GM19238 (cell line): ENCODE measurements around the gene SUB1.

ENCODE experiments used
- DNase-seq: peaks from one replicate; pipeline ENCODE4 v3.0.0; 2011; ENCODE audit warnings: low spot score; ENCODE audit not compliant: insufficient read length

The SUB1 gene

DNA sequence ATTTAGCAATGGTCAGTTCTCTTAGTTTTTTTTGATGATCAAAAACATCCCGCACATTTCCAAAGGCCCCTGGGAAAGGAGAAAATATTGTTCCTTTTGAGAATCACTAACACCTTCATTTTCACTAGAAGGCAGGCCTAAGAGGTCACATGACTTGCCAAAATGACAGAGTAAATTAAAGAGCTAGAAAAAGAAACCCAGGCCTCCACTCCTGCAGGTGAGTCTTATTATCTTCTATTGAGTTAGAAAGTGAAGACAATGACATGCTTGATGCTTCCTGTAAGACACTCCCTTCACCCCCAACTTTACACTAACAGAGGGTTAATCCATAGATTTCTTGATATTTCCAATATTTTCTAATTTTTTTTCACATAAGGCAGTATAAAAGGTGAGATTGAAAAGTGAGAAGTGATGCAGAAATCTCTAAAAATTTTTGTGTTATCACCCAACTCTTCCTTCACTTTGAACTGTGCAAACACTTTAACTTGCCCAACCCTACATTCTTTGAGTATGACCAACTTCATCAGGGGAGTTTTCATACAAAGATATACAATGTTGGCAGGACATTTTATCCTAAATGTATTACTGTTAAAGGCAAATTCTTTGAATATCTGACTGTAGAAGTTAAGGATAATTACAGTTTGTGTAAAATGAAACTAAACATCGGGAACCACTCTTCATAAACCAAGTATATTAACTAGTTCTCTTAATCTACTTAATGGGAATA lies 57.1 kb downstream of the SUB1 start:
- no peak for DNase-seq

DNA sequence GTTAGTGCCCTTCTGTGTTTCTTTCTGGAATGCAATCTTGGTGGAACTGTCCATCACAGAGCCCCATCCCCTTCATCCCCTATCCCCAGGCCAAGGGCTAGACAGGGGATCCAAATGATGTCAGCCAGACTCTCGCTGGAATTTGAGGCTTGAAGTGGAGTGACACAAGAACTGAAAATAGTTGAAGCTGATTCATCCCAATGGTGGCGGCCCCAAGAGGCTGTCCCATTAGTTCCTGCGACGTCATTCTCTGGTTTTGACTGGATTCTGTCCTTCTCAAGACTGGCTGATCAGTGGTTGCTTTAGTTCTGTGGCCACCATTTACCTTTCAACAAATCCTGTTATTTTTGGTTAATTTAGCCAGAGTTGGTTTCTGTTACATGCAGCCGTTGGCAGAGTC lies 59.9 kb downstream of the SUB1 start:
- no peak for DNase-seq

DNA sequence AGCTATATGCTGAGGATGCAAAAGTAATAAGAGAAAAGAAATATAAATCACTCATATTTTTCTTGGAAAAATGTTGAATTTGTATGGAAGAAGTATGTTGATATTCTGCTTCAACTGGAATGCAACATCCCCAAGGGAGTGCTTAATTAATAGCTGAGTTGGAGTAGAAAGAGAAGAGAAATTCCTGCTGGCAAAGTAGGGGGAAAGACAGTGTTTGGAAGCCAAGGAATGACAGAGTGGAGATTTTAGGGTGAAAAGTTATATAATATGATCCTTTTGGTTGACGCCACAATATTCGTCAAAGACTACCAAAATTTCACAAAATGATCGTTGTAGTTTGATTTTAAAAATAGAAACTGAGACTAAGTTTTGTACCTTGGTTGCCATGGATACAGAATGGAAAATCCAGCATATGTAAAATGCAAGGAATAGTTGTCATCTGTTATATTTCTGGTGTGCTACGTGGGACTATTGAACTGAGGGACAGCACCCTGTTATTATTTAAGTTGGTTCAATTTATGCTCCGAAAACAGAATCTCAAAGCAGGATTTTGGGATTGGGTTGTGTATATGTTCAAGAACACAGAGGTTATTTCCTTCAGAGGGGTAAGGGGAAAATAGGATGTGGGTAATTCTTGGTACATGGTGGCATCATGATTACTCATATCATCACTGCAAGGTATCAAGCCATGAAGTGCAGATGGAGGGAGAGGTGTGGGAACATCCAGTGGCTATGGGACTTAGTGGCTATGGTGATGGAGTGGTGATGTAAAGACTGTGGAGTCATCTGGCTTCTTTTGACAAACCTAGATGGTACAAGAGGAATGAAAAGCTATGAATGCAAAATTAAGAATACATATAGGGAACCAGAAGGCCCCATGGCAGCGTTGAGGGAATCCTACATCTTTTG lies 61.0 kb downstream of the SUB1 start:
- DNase-seq, result no peak

- no peak for DNase-seq
Observed at GRCh38 chr5:32651088-32651487, 65.7 kb downstream of the SUB1 start.

DNA sequence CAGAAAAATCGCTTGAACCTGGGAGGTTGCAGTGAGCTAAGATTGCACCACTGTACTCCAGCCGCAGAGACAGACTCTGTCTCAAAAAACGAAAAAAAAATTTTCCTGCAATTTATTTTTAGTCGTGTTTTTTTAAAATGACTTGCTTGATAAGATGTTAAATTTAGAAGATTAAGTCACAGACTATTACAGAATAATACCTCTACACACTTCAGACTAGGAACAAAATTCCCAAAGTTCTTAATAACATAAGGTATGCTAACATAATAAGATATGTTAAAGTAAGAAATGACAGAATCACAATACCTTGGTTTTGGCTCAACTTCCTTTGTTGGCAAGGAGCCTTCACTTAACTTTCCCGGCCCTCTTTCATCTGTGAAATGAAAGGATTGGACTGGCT lies 66.3 kb downstream of the SUB1 start:
- no peak for DNase-seq
